Measurements from ENCODE around the gene TIE1. TPM values are rescaled to one million over a fixed set of nuclear protein-coding genes. Genes with fewer than 3 reads are reported as not detected.
"Not testable (repeated sequence)": the region's sequence is repeated elsewhere in the genome, so short reads cannot be mapped to it uniquely, and the experiment has no call there.

TIE1 gene
- total and polyA plus RNA-seq, 7 donors: 8.2 to 29.7 (median 10.9) TPM

- Histone ChIP-seq H3K27ac (peak overlapping the region; percentile 94), H3K4me3 (peak overlapping the region; percentile 81), H3K27me3 (ENCODE audit: insufficient read depth in 3 of 3, low read length in 2 of 3) (no peaks in the 10 kb centered on the region), H3K36me3 (ENCODE audit: insufficient read depth in 1 of 2, low read depth in 1 of 2) (peaks cover 6 to 40% of the 10 kb centered on the region in 2 donors), H3K9me3 (no peaks in the 10 kb centered on the region), H3K4me1 (peaks cover 14% of the 10 kb centered on the region)
- no peak for ATAC-seq
- TF ChIP-seq CTCF (IDR thresholded peaks at IDR 0.05): no peak
- WGBS, 3 donors: 19 to 34% (median 28%) methylated on average over 5 of the region's 5 CpGs
- intact Hi-C loops (cut with DNase I): loop anchor here in 1 of 2 donors (5.0 kb wide), 1 partner anchor 139 kb away; no protein-coding TSS in a partner anchor
- DNase-seq: no peak
Measured at GRCh38 chr1:43366601-43367025, 65.8 kb downstream of the TIE1 start.

GRCh38 chr1:43367026-43367903 is 66.5 kb downstream of the TIE1 start:
- Histone ChIP-seq H3K9me3 (no peaks in the 10 kb centered on the region), H3K4me3 (peak overlapping the region; percentile 81), H3K4me1 (peaks cover 14% of the 10 kb centered on the region), H3K36me3 (ENCODE audit: insufficient read depth in 1 of 2, low read depth in 1 of 2) (peaks cover 6 to 36% of the 10 kb centered on the region in 2 donors), H3K27ac (peak overlapping the region; percentile 94), H3K27me3 (ENCODE audit: insufficient read depth in 3 of 3, low read length in 2 of 3) (no peaks in the 10 kb centered on the region)
- DNase-seq: peak; percentile 41 to 56
- TF ChIP-seq CTCF (IDR thresholded peaks at IDR 0.05): no peak
- ATAC-seq: peak in 3 of 4 donors; percentile 6 to 15 (median 9)
- intact Hi-C loops (cut with DNase I): loop anchor here in 1 of 2 donors (5.0 kb wide), 1 partner anchor 140 kb away; no protein-coding TSS in a partner anchor
- 7 to 14% (median 8%) methylated on average over 32 to 48 of the region's 48 CpGs for WGBS, 3 donors

- Histone ChIP-seq H3K36me3 (ENCODE audit: insufficient read depth in 1 of 2, low read depth in 1 of 2) (peaks cover 6 to 31% of the 10 kb centered on the region in 2 donors), H3K4me1 (peaks cover 14% of the 10 kb centered on the region), H3K27ac (peak within 1 kb of the TSS; percentile 94), H3K9me3 (no peaks in the 10 kb centered on the region), H3K27me3 (ENCODE audit: insufficient read depth in 3 of 3, low read length in 2 of 3) (no peaks in the 10 kb centered on the region), H3K4me3 (peak within 1 kb of the TSS; percentile 81)
- TF ChIP-seq CTCF (IDR thresholded peaks at IDR 0.05): peak; percentile 19
- intact Hi-C loops (cut with DNase I): loop anchor here in 1 of 2 donors (5.0 kb wide), 1 partner anchor 141 kb away; no protein-coding TSS in a partner anchor
- WGBS, 3 donors: 0 to 1% (median 0%) methylated on average over 31 to 58 of the region's 58 CpGs
- ATAC-seq (peak; percentile 95 to 97 (median 95)), DNase-seq (peak; percentile 94 to 96)
Measured at GRCh38 chr1:43367904-43368645, 67.3 kb downstream of the TIE1 start, which contains the start of gene ELOVL1. Gene ELOVL1 (minus strand): TSS chr1:43368011. CDS start chr1:43365609, 2,402 bp downstream.

- H3K27ac ChIP-seq: peak overlapping the region; percentile 94
- TF ChIP-seq CTCF (IDR thresholded peaks at IDR 0.05): no peak
- H3K4me3 ChIP-seq: peak overlapping the region; percentile 81
- ATAC-seq: no peak
- peaks cover 6 to 26% of the 10 kb centered on the region in 2 donors for H3K36me3 ChIP-seq (ENCODE audit: insufficient read depth in 1 of 2, low read depth in 1 of 2)
- H3K27me3 ChIP-seq (ENCODE audit: insufficient read depth in 3 of 3, low read length in 2 of 3): no peaks in the 10 kb centered on the region
- peaks cover 14% of the 10 kb centered on the region for H3K4me1 ChIP-seq
- 21 to 25% (median 24%) methylated on average over 6 of the region's 6 CpGs for WGBS, 3 donors
- intact Hi-C loops (cut with DNase I): loop anchor here in 1 of 2 donors (5.0 kb wide), 1 partner anchor 141 kb away; no protein-coding TSS in a partner anchor
- DNase-seq: no peak
- H3K9me3 ChIP-seq: no peaks in the 10 kb centered on the region
Measured at GRCh38 chr1:43368646-43369020, 67.9 kb downstream of the TIE1 start.

- DNase-seq; H3K9me3 ChIP-seq; H3K27ac ChIP-seq; H3K4me3 ChIP-seq; H3K27me3 ChIP-seq (ENCODE audit: insufficient read depth in 3 of 3, low read length in 2 of 3); ATAC-seq: not testable (repeated sequence)
- WGBS, 3 donors: 94 to 99% (median 96%) methylated on average over 5 to 6 of the region's 6 CpGs
- peaks cover 2 to 14% of the 10 kb centered on the region in 2 donors for H3K36me3 ChIP-seq (ENCODE audit: insufficient read depth in 1 of 2, low read depth in 1 of 2)
- H3K4me1 ChIP-seq: peaks cover 14% of the 10 kb centered on the region
- intact Hi-C loops (cut with DNase I): loop anchor here in 1 of 2 donors (5.0 kb wide), 1 partner anchor 142 kb away; no protein-coding TSS in a partner anchor
Measured at GRCh38 chr1:43369779-43370178, 69.0 kb downstream of the TIE1 start.

All from psoas muscle (tissue), 8 donors.